Kidney (tissue), 14 donors: ENCODE measurements around the gene RPP25. TPM values are rescaled to one million over a fixed set of nuclear protein-coding genes. Genes with fewer than 3 reads are reported as not detected.

Experiments
- DNase-seq, 5 donors: peaks; one replicate each; pipeline ENCODE4 v3.0.0-alpha.2; 2013 to 2020
- FAIRE-seq: peaks from 2 replicates; lab custom pipeline; 2012; peaks lifted over from hg19 to GRCh38; lab: Jason Lieb, UNC
- H3K27ac ChIP-seq, 2 donors: one replicate each; pipeline ENCODE4 v1.7.0; 2013; ENCODE audit warnings: low read depth in 2 of 2, low read length in 2 of 2, inconsistent platforms in 1 of 2
- H3K27me3 ChIP-seq: one replicate; pipeline ENCODE4 v1.7.1; 2013; ENCODE audit warnings: low read length, inconsistent platforms; ENCODE audit not compliant: control insufficient read depth, insufficient read depth
- H3K36me3 ChIP-seq, 3 donors: one replicate each; pipeline versions ENCODE4 v1.7.0 to v1.7.1; 2013; ENCODE audit warnings: low read length in 3 of 3, control low read depth in 1 of 3, inconsistent platforms in 1 of 3; ENCODE audit not compliant: insufficient read depth in 3 of 3, control insufficient read depth in 2 of 3
- H3K4me1 ChIP-seq, 3 donors: one replicate each; pipeline versions ENCODE4 v1.7.0 to v1.7.1; 2013; ENCODE audit warnings: low read length in 3 of 3, inconsistent platforms in 1 of 3, low read depth in 1 of 3; ENCODE audit not compliant: control insufficient read depth in 2 of 3, insufficient read depth in 2 of 3
- H3K4me3 ChIP-seq, 3 donors: one replicate each; pipeline versions ENCODE4 v1.7.0 to v1.8.1; 2013; ENCODE audit warnings: low read length in 3 of 3, control low read depth in 1 of 3, inconsistent platforms in 1 of 3
- H3K9ac ChIP-seq, 3 donors: one replicate each; pipeline versions ENCODE4 v1.7.0 to v1.7.1; 2013; ENCODE audit warnings: low read length in 3 of 3, control low read depth in 1 of 3, inconsistent platforms in 1 of 3
- H3K9me3 ChIP-seq, 3 donors: one replicate each; pipeline versions ENCODE4 v1.7.0 to v1.7.1; 2013; ENCODE audit warnings: low read length in 3 of 3, control low read depth in 1 of 3, inconsistent platforms in 1 of 3; ENCODE audit not compliant: control insufficient read depth in 2 of 3, insufficient read depth in 1 of 3
- CTCF ChIP-seq: IDR thresholded peaks from 3 replicates; pipeline ENCODE4 v1.5.1; 2012; ENCODE audit warnings: mild to moderate bottlenecking, moderate library complexity, borderline replicate concordance; ENCODE audit not compliant: insufficient read depth; ENCODE audit errors: extremely low read depth
- intact Hi-C: fragments of 100-400 bp; cut with DNase I; formaldehyde crosslinking; loops from one replicate; pipeline ENCODE4 v1.11.1; 2022
- polyA plus RNA-seq: library from polyadenylated mRNA; stranded (reverse); fragments of 350-450 nt; fragmentation: Illumina TruSeq; extraction: RNeasy Lipid Tissue Mini Kit (QIAGEN cat#74804); gene quantifications from one replicate; pipeline ENCODE4 v1.2.3, GENCODE V29; 2014; ENCODE audit warnings: low read depth, low replicate concordance; ENCODE audit not compliant: insufficient read depth
- total RNA-seq: library from RNA; stranded (reverse); fragmentation: NEBNext Ultra II Directional; extraction: Animal tissue kit (Norgen Biotek cat#: 25700); gene quantifications from one replicate; pipeline ENCODE4 v1.2.1, GENCODE V29; 2021
- donor health status: control.
- donor health status: control.
- donor health status: control.
- donor health status: control.
- donor health status: control.
- donor health status: DM: yes; HTN: yes; CAD: no.
- donor health status: Normal renal cell carcinoma (clear cell type).

The RPP25 gene
- total and polyA plus RNA-seq, 2 donors from 2014 or later, result 7.2 to 7.3 TPM

GRCh38 chr15:74983725-74984231 is 27.2 kb upstream of the RPP25 start:
- no peaks in the 10 kb centered on the region for H3K27me3 ChIP-seq
- intact Hi-C loops, result no loop called here
- DNase-seq (no peak), FAIRE-seq (no peak)
- no peak overlapping the region for H3K27ac ChIP-seq
- no peaks in the 10 kb centered on the region for H3K36me3 ChIP-seq
- no peaks in the 10 kb centered on the region for H3K4me1 ChIP-seq
- no peaks in the 10 kb centered on the region for H3K9me3 ChIP-seq
- no peak overlapping the region for H3K9ac ChIP-seq
- H3K4me3 ChIP-seq, result no peak overlapping the region
- no peak for TF ChIP-seq CTCF

GRCh38 chr15:74982183-74982582 is 25.6 kb upstream of the RPP25 start:
- no peak overlapping the region for H3K9ac ChIP-seq
- H3K36me3 ChIP-seq, result no peaks in the 10 kb centered on the region
- H3K9me3 ChIP-seq, result no peaks in the 10 kb centered on the region
- intact Hi-C loops, result no loop called here
- FAIRE-seq (no peak), DNase-seq (no peak)
- H3K27ac ChIP-seq, result no peak overlapping the region
- H3K4me3 ChIP-seq, result no peak overlapping the region
- no peaks in the 10 kb centered on the region for H3K4me1 ChIP-seq
- no peak for TF ChIP-seq CTCF
- H3K27me3 ChIP-seq, result no peaks in the 10 kb centered on the region

GRCh38 chr15:74978503-74978902 is 21.9 kb upstream of the RPP25 start:
- H3K4me1 ChIP-seq, result no peaks in the 10 kb centered on the region
- H3K9me3 ChIP-seq, result no peaks in the 10 kb centered on the region
- DNase-seq, result no peak
- H3K36me3 ChIP-seq, result no peaks in the 10 kb centered on the region
- no peak overlapping the region for H3K4me3 ChIP-seq
- H3K27ac ChIP-seq, result no peak overlapping the region
- FAIRE-seq, result no peak
- no peaks in the 10 kb centered on the region for H3K27me3 ChIP-seq
- TF ChIP-seq CTCF, result no peak
- no peak overlapping the region for H3K9ac ChIP-seq
- intact Hi-C loops, result no loop called here

GRCh38 chr15:74978077-74978476 is 21.5 kb upstream of the RPP25 start:
- no peak for FAIRE-seq
- H3K4me1 ChIP-seq, result no peaks in the 10 kb centered on the region
- H3K9ac ChIP-seq, result no peak overlapping the region
- H3K27ac ChIP-seq, result no peak overlapping the region
- H3K4me3 ChIP-seq, result no peak overlapping the region
- H3K9me3 ChIP-seq, result no peaks in the 10 kb centered on the region
- no peak for TF ChIP-seq CTCF
- no peaks in the 10 kb centered on the region for H3K27me3 ChIP-seq
- no peaks in the 10 kb centered on the region for H3K36me3 ChIP-seq
- DNase-seq, result no peak
- intact Hi-C loops, result no loop called here
